GM18868 (cell line): Measurements from ENCODE around the gene OSBPL5.

Experiments
- ATAC-seq: cut with Tn5 transposase; IDR thresholded peaks from one replicate; pipeline ENCODE4 v1.9.1; 2021; ENCODE audit warnings: mild to moderate bottlenecking, moderate library complexity; ENCODE audit not compliant: unreplicated experiment

OSBPL5 gene

DNA sequence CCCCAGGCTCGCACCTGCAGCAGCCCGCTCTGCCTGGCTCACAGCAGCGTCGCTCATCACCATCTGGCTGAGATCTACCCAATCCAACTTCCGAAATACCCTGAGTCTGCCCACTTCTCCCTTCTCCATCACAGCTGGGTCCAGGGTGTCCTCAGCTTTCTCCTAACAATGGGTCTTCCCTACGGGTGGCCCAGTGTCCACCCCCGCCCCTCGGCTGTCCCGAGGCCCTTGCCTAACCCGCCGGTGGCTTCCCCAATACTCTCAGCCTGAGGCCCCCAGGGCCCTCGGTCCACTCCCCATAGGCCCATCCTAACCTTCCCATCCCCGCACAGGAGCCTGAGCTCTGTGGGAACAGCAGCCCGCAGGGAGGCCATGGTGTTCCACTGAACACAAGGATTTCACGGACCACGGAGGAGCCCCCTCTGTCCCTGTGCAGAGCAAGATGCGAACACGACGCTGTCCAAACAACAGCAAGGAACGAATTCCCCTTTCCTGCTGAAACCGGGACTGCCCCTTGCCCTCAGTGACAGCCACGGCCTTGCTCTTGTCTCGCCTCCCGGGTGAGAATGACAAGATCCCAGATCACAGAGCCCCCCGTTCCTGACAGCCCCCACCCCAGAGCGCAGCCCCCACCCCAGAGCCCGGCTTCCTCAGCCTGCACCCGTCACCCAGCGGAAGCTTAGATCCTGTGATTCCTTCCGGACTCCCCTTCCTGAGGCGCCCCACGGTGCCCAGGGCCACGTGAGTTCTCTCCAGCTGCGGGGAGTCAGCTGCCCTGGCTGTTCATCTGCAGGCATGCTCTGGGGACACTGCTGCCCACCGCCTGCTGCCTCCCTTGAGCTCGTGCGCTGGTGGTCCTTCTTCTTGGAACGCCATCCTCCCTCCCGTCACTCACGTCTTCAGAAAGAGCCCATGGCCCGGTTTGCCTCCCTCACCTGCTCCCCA is 59.0 kb downstream of the OSBPL5 start:
- ATAC-seq: no peak

DNA sequence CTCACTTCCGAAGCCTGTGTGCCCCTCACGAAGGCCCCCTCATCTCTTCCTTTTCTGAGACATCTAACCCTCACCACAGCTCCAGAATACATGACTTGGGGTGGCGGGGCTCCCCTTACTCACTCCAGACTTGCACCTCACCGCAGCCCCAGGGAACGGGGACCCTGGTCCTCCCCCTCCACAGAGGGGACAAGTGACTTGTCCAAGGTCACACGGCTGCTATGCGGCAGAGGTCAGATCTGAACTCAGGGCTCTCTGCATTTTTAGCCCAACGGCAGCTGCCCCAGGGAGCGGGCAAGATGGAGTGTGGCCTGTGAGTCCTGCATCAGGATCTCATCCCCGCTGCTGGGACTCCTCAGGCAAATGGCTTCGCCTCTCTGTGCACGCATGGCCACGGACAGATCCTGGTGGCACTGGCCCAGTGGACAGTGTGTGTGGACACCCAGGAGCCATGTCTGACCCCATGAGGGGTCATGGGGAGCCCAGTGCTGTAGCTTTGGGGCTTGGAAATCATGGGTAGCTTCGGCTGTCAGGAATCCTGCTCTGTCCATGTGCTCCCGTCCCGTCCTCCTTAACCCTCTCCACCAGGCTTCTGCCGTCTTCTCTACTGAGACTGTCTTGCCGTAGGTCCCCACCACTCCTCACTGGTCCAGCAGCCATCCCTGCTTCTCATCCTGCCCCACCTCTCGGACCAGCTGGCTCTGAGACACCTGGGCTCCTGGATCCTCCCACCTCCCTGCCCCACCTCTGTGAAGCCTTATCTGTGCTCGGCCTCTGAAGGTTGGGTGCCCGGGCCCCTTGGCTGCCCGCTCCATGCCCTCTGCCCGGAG is 59.9 kb downstream of the OSBPL5 start:
- ATAC-seq: no peak

DNA sequence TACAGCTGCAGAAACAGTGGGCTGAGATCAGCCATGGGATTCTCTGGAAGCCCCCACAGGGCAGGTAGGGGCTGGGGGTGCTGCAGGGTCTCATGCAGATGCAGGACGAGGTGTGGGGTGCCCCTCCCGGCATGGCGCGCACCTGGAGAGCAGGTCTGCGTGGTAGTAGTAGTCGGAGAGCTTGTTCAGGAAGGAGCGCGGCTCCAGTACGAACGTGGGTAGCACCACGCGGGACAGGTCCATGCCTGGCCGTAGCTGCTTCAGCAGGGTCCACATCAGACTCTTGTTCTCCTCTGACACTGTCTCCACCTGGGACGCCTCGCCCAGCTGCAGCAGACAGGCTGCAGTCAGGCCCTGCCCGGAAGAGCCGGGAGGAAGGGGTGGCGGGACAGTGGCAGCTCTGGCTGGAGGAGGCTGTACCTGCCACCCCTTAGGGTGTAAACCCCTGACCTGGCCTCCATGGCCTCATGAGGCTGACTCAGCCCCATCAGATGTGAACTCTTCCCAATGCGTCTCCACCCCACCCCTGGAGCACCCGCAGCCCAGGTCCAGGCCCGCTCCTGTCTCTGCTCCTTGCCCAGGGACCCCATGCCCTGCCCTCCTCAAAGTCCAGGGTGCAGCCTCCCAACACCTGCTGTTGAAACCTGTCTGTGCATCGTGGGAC is 60.9 kb downstream of the OSBPL5 start:
- no peak for ATAC-seq

DNA sequence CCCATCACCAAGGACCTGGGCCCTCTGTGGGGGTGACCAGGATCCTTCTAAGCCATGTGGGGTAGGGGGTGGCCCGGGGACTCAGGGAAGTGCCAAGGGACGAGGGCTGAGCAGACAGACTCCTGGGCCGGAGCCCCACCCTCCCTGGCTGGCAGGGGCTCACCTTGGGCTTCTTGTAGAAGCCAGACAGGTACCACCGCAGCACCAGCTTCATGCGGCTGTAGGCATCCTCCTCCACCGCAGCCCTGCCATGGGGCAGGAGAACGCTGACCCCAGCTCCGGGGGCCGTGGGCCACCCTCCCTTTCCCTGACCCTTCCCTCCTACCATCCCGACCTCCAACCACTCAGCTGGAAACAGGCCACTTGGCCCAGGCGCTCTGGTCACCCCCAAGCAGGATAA is 62.0 kb downstream of the OSBPL5 start:
- ATAC-seq: no peak

DNA sequence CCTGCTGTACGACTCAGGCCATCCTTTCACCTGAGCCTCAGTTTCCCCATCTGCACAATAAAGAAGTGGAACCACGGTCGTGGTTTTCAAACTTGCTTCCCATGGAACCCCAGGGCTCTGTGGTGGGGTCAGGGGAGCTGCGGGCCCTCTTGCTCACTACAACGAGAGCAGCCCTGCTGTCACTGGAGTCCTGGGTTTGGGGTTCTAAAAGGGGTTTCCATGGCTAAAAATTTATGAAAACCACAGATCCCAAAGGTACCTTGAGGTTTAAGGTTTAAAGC is 62.5 kb downstream of the OSBPL5 start:
- no peak for ATAC-seq

DNA sequence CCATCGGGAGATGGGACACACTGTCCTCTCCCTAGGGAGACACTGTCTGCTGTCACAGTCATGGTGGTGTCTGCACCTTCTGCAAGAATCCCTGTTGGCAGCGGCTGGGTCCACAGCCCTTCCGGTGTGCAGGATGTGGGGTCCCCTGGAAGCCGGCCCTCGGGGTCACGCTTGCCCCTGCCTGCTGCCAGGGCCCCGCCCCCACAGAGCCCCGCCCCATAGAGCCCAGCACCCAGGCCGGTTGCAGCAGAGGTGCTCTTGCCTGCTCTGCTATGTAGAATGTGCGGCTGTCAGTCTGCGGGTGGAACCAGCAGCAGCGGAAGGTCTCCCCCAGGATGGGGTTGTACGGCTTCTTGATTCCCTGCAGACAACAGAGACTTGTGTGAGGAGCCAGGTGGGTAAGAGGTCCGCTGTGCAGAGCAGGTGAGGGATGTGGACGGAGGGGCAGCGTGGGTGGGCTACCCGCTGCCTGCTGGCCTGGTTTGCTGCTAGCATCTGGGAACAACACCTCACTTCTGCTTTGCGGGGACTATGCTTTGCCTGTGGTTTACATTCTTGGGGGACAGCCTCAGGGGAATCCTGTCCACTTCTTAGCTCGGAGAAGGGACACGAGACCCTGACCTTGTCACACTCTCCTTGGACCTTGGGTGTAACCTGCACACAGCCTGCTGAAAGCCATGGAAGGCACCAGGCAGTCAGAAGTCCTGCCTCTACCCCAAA is 63.0 kb downstream of the OSBPL5 start:
- no peak for ATAC-seq

DNA sequence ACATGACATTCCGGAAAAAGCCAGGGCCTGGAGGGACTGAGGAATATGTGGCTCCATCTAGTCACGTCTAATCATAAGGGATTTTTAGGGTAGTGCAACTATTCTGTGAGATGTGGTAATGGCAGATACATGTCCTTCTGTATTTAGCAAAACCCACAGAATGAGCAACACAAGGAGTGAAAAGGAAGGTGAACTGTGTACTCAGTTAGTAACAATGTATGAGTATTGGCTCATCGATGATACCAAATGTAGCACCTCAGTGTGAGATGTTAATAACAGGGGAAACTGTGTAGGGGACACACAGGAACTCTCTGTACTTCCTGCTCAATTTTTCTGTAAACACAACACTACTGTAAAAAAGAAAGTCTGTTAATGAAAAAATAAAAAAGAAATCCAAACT is 65.9 kb downstream of the OSBPL5 start:
- no peak for ATAC-seq

DNA sequence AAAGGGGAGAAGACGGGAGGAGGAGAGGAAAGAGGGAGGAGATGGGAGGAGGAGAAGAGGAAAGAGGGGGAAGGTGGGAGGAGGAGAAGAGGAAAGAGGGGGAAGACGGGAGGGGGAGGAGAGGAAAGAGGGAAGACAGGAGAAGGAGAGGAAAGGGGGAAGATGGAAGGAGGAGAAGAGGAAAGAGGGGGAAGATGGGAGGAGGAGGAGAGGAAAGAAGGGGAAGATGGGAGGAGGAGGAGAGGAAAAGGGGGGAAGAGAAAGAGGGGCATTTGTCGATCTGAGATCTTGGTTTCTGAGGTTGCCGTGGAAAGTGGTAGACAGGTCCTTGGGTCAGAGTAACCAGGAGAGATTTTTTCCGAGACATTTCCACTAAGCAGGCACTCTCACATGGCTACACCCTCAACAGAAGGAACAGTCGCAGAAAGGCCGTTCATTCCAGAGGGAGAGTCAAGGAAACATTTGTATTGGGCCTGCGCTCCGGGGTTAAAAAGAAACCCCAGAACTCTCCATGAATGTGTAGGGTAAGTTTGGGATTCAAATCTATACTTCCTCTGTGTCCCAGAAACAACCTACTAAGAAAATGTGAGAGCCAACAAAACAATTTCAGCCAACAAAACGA is 68.1 kb downstream of the OSBPL5 start:
- ATAC-seq: no peak

DNA sequence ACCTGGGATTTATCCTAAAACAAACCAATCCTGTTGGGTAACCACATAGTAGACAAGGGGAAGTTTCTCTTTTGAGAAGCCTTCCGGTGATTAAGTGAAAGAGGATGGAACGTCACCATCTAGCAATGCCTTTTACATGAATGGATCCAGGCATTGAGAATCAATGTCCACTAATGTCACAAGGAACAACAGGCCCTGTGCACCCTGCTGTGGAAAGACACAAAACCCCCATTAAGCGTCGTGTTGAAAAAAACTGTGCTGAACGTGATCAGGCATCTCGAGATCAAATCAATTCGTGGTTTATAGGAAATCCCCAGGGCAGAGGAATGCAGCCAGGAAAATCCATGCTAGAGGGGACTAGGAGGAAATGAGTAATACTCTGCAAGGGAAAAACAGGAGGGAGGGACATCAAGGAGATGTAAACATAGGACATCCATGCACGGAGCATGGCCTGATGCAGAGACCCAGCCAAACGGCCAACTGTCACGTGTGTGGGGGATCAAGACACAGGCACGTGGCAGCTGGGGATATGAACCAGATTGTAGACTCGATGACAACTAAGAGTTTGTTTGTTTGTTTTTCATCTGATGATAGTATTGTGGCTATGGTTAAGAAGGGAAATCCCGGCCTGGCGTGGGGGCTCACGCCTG is 69.3 kb downstream of the OSBPL5 start:
- no peak for ATAC-seq

DNA sequence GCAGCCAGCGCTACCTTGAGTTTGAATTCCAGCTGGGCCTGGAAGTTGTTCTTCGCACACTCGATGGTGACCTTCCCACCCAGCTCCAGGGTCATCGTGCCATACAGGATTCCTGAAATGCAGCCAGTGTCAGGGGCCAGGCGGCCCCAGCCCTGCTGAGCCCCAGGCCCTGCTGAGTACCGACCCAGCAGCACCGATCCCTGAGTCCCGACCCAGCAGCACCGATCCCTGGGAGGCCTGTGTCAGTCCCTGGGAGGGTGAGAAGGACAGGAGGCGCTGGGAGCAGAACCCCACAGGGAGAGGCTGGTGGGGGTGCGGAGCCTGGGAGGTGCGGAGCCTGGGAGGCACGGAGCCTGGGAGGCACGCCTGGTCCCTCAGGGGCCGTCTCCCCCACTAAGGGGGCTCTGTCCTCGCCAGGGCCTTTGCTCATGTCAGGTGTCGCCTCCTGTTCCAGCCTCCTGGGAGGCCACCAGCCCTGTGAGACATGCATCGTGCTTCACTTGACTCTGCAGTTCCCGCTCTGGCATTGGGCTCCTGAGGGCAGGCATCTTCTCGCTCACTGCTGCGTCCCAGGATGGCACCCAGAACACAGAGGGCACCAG is 70.8 kb downstream of the OSBPL5 start:
- ATAC-seq: no peak

DNA sequence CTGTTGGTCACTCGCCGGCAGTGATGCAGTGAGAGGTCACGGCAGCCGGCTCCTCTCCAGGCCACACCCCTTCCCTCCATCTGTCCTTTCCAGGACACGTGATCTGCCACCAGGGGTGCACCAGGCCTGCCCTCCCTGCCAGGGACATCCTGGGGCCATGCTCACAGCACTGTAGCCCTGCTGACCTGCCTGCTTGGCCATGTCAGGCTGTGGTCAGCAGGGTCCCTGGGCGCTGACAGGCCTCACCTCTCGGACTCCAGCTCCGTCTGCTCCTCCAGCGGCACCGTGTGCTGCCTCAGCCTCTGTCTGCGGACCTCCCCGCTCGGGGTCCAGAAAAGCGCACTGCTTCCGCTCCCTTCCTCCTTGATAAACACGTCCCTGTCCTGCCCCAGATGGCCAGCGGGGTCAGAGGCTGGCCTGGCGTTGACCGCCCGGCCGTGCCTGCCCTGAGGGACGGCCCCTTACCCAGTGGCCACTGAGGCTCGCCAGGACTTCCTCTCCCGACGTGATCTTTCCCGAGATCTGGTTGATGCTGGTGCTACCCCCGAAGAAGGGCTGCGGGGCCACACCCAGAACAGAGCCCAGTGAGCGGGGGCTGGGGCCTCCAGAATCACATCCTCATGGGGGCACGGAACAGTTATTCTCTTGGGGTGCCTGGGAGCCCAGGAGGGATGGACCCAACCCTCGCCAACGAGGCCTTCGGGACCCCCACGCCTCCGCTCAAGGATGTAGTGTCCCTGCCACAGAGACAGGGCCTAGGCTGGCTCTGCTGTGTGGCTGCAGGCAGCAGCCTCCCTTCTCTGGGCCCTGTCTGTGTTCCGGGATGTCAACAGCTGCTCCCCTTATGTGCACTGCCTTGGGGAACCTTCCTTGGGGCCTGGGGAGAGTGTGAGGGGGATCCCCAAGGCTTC is 71.6 kb downstream of the OSBPL5 start:
- ATAC-seq: no peak

DNA sequence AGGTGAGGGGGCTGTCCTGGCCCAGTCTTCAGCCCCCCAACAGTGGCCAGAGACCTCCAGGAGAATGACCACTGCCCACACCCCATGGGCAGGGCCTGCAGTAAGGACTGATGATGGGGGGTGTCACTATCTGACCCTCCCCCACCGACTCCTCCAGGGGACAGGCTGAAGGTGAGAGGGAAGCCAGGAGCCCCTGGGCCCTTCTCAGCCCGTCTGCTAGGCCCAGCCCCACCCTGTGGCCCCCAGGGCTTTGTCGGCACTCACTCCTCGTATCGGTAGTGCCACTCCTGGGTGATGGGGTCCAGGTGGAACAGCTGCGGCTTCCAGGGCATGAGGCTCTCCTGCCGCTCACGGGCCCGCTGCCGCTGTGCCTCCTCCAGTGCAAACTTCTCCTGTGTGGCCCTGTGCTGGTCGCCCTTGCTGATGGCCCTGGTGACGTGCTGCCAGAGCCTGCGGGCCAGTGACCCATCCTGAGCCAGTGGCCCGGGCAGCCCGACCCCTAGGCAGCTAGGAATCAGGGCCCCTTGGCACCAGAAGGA is 72.4 kb downstream of the OSBPL5 start:
- no peak for ATAC-seq

DNA sequence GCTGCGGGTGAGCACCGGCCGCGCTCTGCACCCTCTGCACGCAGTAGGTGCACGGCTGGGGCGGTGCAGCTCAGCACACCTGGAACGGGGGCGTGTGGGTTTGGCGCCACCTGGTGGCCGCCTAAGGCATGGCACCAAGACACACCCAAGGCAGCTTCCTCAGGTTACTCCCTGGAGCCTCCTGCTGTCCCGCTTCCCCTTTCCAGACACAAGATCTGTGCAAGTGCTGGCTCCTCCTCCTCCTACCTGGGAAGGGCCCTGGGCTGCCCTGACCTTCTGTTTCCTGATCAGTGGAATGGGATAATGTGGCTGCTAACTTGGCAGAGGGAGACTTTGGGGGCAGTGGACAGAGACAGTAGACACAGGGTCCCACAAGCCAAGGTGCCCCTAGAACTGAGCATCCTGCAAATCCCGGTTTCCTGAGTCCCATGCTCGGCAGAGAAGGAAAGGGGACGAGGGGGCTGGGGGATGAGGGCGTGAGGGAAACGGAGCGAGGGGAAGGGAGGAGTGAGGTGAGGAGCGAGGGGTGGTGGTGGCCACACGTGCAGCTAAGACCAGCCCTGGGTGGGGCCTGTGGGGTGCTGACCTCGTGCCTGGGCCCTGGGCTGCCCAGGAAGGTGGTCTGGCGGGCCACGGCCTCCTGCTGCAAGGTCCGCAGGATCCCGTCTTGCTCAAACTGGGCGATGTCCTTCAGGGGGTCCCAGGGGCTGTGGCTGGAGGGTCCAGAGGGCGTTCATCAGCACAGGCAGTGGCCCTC is 73.1 kb downstream of the OSBPL5 start:
- peak; percentile 65 for ATAC-seq

DNA sequence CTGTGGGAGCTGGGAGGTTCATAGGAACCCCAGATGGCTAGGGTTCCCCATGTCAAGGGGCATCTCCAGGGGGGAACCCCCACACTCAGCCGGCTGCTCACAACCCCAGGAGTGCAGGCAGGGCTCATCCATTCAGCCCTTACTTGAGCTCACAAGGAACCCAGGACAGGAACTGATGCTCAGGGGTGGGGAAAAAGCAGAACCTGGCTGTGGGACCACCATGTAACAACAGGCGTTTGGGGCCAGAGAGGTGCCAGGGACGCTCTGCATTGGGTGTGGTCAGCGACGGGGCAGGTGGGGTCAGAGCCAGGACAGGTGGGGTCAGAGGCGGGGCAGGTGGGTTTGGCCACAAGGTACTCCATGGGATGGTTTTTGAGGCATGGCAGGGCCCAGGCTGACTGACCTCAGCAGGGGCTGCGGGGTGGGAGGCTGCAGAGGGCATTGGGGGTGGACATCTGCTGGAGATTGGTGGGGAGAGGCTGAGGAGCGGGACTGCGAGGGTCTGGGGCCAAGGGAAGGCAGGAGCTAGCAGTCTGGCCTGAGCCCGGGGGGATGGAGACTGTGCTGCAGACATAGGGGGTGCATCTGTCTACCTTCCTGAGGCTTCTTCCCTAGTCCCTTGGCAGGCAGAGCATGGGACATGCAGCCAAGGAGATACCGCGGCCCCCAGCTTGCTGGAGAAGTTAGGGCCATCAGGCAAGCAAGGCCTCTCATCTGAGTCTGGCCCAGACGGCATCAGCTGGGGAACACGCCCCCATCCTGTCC is 73.8 kb downstream of the OSBPL5 start:
- ATAC-seq: no peak

DNA sequence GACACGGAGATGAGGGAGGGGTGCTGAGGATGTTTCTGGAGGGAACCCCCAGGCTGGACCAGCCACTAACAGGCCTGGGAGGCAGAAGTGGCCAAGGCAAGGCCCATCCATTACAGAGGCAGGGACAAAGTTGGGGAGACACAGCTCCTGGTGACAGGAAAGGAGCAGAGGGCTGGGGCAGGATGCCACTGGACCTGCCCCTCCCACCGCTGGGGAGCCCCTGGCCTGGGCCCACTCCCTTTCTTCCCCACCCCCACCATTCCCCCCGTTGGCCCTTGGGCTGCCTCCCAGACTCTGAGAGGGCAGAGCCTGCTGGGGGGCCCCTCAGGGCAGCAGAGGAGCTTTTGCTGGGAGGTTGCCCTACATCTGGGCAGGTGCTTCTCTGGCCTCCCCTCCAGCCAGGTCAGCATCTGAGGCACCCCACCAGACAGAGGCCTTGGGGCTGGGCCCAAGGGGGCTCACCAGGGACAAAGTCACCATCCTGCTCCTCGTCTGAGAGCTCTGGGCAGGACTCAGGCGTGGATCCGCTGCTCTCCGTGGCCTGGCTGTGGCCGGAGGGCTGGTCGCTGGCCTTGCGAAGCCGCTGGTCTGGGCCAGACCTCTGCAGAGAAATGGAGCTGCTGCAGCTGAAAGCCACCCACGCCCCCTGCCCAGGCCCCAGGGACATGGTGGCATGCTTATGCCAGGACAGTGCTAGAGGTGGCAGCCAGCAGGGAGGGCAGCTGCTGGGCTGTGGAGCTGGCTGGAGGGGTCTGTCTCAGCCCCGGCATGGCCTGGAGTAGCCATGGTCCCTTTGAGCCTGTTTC is 74.8 kb downstream of the OSBPL5 start:
- no peak for ATAC-seq
